Activated T-cell treated with anti-CD3 and anti-CD28 coated beads, Interleukin-2, amount 50 U/mL, for 4 hours (primary cell): Measurements from ENCODE around the gene ZNF528. TPM values are rescaled to one million over a fixed set of nuclear protein-coding genes. Genes with fewer than 3 reads are reported as not detected.

ENCODE experiments used
- ATAC-seq, 2 donors: fragments of 200-7000 bp; cut with Tn5 transposase; one replicate each; pipeline ENCODE4 v1.10.0; 2021
- DNase-seq: peaks from one replicate; pipeline ENCODE4 v3.0.0-alpha.2; 2020
- H3K27me3 Mint-ChIP-seq: one replicate; pipeline ENCODE4 v1.8.0; 2021; ENCODE audit warnings: low read depth, mixed read lengths
- H3K36me3 Mint-ChIP-seq: one replicate; pipeline ENCODE4 v1.8.0; 2022; ENCODE audit warnings: mixed read lengths; ENCODE audit not compliant: insufficient read depth
- H3K4me1 Mint-ChIP-seq: one replicate; pipeline ENCODE4 v1.8.0; 2021; ENCODE audit warnings: low read depth, mixed read lengths
- H3K4me3 Mint-ChIP-seq: one replicate; pipeline ENCODE4 v1.8.0; 2021; ENCODE audit warnings: mild to moderate bottlenecking, moderate library complexity, mixed read lengths
- H3K9me3 Mint-ChIP-seq: one replicate; pipeline ENCODE4 v1.8.0; 2021; ENCODE audit warnings: mixed read lengths
- total RNA-seq, 3 donors: library from RNA; stranded (reverse); gene quantifications; one replicate each; pipeline ENCODE4 v1.2.1, GENCODE V29; 2021

The ZNF528 gene
- total RNA-seq, 3 donors from 2014 or later: 2.6 to 4.6 (median 4.5) TPM

DNA sequence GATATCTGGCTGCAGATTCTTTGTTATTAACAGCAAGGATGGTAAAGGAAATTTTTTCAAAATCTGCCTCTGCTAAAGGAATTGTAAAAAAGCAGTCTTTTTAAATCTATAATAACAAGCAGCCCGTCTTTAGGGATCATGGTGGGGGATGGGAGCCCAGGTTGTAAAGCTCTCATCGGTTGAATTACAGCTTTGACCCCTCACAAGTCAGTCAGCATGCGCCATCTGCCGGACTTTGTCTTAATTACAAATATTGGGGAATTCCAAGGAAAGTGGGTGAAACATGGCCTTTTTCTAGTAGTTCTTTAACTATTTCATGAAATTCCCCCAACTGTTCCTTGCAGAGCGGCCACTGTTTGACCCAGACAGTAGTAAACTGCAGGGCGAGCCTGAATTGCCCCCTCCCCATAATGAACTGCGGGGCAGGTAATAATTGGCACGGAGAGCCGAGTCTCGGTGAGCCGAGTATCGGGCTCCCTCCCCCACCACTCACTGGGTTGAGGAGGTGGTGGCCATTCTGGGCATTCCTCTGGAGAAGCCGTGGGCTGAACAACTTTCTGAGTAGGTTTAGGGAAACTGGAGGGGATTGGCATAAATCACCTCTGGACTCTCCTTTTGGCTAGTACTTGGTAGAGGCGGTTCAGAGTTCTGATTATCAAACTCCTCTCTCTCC, 67.3 kb downstream of the ZNF528 start:
- ATAC-seq (no peak), DNase-seq (no peak)
- H3K36me3 Mint-ChIP-seq: peaks cover 34% of the 10 kb centered on the region
- H3K4me3 Mint-ChIP-seq: no peak overlapping the region
- H3K9me3 Mint-ChIP-seq: peaks cover 64% of the 10 kb centered on the region
- H3K27me3 Mint-ChIP-seq: no peaks in the 10 kb centered on the region
- H3K4me1 Mint-ChIP-seq: no peaks in the 10 kb centered on the region

Other genes with a start within 250 kb of the ZNF528 start
- 1 to 10 TPM; 2.0 to 4.3 (median 3.3) TPM for gene ZNF836, start 226.2 kb upstream of the ZNF528 start, total RNA-seq
- 100 to 1,000 TPM; 297 to 317 (median 310) TPM for gene PPP2R1A, start 207.8 kb upstream of the ZNF528 start, total RNA-seq
- 10 to 100 TPM; 13.1 to 15.9 (median 13.6) TPM for gene ZNF766, start 128.3 kb upstream of the ZNF528 start, total RNA-seq
- gene ZNF480, start 100.7 kb upstream of the ZNF528 start, total RNA-seq: 1 to 10 TPM; 3.1 to 5.6 (median 5.0) TPM
- gene ZNF610, start 61.6 kb upstream of the ZNF528 start, total RNA-seq: under 1 TPM in 2 of 3 donors, not detected in 1; 0.18 to 0.27 TPM
- gene ZNF880, start 27.9 kb upstream of the ZNF528 start, total RNA-seq: 10 to 100 TPM in 2 of 3 donors, 1 to 10 TPM in 1; 10.0 to 16.5 (median 10.0) TPM
- not detected for gene ZNF534, start 31.3 kb downstream of the ZNF528 start, total RNA-seq
- gene ZNF578, start 55.7 kb downstream of the ZNF528 start, total RNA-seq: under 1 TPM; 0.08 to 0.35 (median 0.23) TPM
- gene ZNF808, start 129.8 kb downstream of the ZNF528 start, total RNA-seq: 10 to 100 TPM; 12.1 to 12.7 (median 12.6) TPM
- 10 to 100 TPM in 1 of 3 donors, 1 to 10 TPM in 2; 7.6 to 10.2 (median 8.3) TPM for gene ZNF701, start 172.4 kb downstream of the ZNF528 start, total RNA-seq
- 1 to 10 TPM; 7.9 to 9.0 (median 8.8) TPM for gene ZNF83, start 240.5 kb downstream of the ZNF528 start, total RNA-seq